ENCODE results near the gene NQO1. TPM values are rescaled to one million over a fixed set of nuclear protein-coding genes. Genes with fewer than 3 reads are reported as not detected.

Gene NQO1
- total RNA-seq, 2 experiments from 2014 or later = 0.25 to 0.80 TPM

GRCh38 chr16:69698404-69698803 is 28.0 kb downstream of the NQO1 start:
- no peaks in the 10 kb centered on the region for H3K27me3 ChIP-seq (ENCODE audit: control insufficient read depth in 1 of 2, insufficient read depth in 2 of 2, low read length in 2 of 2)
- TF ChIP-seq CTCF (IDR thresholded peaks at IDR 0.05) = no peak
- no peak overlapping the region for H3K27ac ChIP-seq (ENCODE audit: low read depth in 1 of 2, low read length in 2 of 2)
- Mint-ChIP-seq H3K27ac (no peak overlapping the region), H3K4me3 (no peak overlapping the region), H3K27me3 (no peaks in the 10 kb centered on the region), H3K36me3 (ENCODE audit: low read depth) (peaks cover 57% of the 10 kb centered on the region), H3K9me3 (no peaks in the 10 kb centered on the region), H3K4me1 (ENCODE audit: low read depth) (no peaks in the 10 kb centered on the region)
- H3K36me3 ChIP-seq (ENCODE audit: insufficient read depth, low read length) = peaks cover 44% of the 10 kb centered on the region
- no peaks in the 10 kb centered on the region for H3K4me1 ChIP-seq (ENCODE audit: insufficient read depth, low read length)
- H3K9me3 ChIP-seq (ENCODE audit: control insufficient read depth in 1 of 2, insufficient read depth in 1 of 2, low read length in 2 of 2) = no peaks in the 10 kb centered on the region
- ATAC-seq (ENCODE audit: poor library complexity) (no peak), DNase-seq (no peak)
- ChIA-PET CTCF (no interaction called here), POLR2A (no interaction called here)
- intact Hi-C loops (cut with DNase I, micrococcal nuclease) = no loop called here
- H3K4me3 ChIP-seq (ENCODE audit: low read length) = no peak overlapping the region

GRCh38 chr16:69693916-69694315 is 32.4 kb downstream of the NQO1 start:
- H3K4me3 ChIP-seq (ENCODE audit: low read length) = no peak overlapping the region
- Mint-ChIP-seq H3K9me3 (no peaks in the 10 kb centered on the region), H3K27me3 (no peaks in the 10 kb centered on the region), H3K4me1 (ENCODE audit: low read depth) (no peaks in the 10 kb centered on the region), H3K27ac (no peak overlapping the region), H3K36me3 (ENCODE audit: low read depth) (peaks cover 76% of the 10 kb centered on the region), H3K4me3 (no peak overlapping the region)
- no peak overlapping the region for H3K27ac ChIP-seq (ENCODE audit: low read depth in 1 of 2, low read length in 2 of 2)
- DNase-seq = no peak
- H3K36me3 ChIP-seq (ENCODE audit: insufficient read depth, low read length) = peaks cover 63% of the 10 kb centered on the region
- no peaks in the 10 kb centered on the region for H3K27me3 ChIP-seq (ENCODE audit: control insufficient read depth in 1 of 2, insufficient read depth in 2 of 2, low read length in 2 of 2)
- no peak for TF ChIP-seq CTCF (IDR thresholded peaks at IDR 0.05)
- no peaks in the 10 kb centered on the region for H3K4me1 ChIP-seq (ENCODE audit: insufficient read depth, low read length)
- CTCF ChIA-PET = no interaction called here
- POLR2A ChIA-PET = interaction anchor here (0.7 kb wide), 1 partner anchor 68 kb away, joined by 3 read pairs; the partner anchor contains the start of gene WWP2
- ATAC-seq (ENCODE audit: poor library complexity) = no peak
- no peaks in the 10 kb centered on the region for H3K9me3 ChIP-seq (ENCODE audit: control insufficient read depth in 1 of 2, insufficient read depth in 1 of 2, low read length in 2 of 2)
- intact Hi-C loops (cut with DNase I, micrococcal nuclease) = no loop called here

- no peaks in the 10 kb centered on the region for H3K27me3 Mint-ChIP-seq
- no peak for DNase-seq
- H3K27me3 ChIP-seq (ENCODE audit: control insufficient read depth in 1 of 2, insufficient read depth in 2 of 2, low read length in 2 of 2) = no peaks in the 10 kb centered on the region
- no peak overlapping the region for H3K27ac Mint-ChIP-seq
- H3K4me3 ChIP-seq (ENCODE audit: low read length) = no peak overlapping the region
- CTCF ChIA-PET = interaction anchor here (0.5 to 2.4 kb wide), 3 partner anchors 12 to 288 kb away, joined by 3 to 4 read pairs (median 3); no protein-coding TSS in a partner anchor
- intact Hi-C loops (cut with DNase I, micrococcal nuclease) = no loop called here
- H3K4me3 Mint-ChIP-seq = no peak overlapping the region
- no peak for ATAC-seq (ENCODE audit: poor library complexity)
- no peaks in the 10 kb centered on the region for H3K4me1 Mint-ChIP-seq (ENCODE audit: low read depth)
- peaks cover 56% of the 10 kb centered on the region for H3K36me3 ChIP-seq (ENCODE audit: insufficient read depth, low read length)
- no peaks in the 10 kb centered on the region for H3K9me3 Mint-ChIP-seq
- H3K36me3 Mint-ChIP-seq (ENCODE audit: low read depth) = peaks cover 71% of the 10 kb centered on the region
- POLR2A ChIA-PET = no interaction called here
- no peaks in the 10 kb centered on the region for H3K9me3 ChIP-seq (ENCODE audit: control insufficient read depth in 1 of 2, insufficient read depth in 1 of 2, low read length in 2 of 2)
- no peak overlapping the region for H3K27ac ChIP-seq (ENCODE audit: low read depth in 1 of 2, low read length in 2 of 2)
- no peak for TF ChIP-seq CTCF (IDR thresholded peaks at IDR 0.05)
- H3K4me1 ChIP-seq (ENCODE audit: insufficient read depth, low read length) = no peaks in the 10 kb centered on the region
Observed at GRCh38 chr16:69691980-69692911, 34.1 kb downstream of the NQO1 start.
